ENCODE data around the gene CATSPER3.

The CATSPER3 gene

DNA sequence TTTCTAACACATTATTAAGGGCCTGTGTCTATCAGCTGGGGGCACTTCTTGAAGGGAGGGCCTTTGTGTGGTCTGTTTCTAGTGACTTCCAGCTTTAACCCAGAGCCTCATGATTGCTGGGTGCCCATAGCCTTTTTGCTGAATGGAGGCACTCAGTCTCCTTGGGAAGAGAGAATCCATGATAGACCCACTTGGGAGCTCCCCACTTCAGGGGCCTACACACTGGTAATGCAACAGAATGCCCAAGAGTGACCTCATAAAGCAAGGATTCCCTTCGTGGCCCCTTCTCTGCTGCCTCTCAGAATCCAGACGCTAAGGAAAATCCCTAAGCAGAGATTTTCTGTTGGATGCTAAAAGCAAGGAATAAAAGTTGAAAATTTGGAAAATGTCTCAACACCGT lies at the start of gene CATSPER3:
TSS of gene CATSPER3 (plus strand) at position 301 of the 400 bp plus-strand sequence. CDS start at position 386, 85 bp downstream.
- no peak for DNase-seq

DNA sequence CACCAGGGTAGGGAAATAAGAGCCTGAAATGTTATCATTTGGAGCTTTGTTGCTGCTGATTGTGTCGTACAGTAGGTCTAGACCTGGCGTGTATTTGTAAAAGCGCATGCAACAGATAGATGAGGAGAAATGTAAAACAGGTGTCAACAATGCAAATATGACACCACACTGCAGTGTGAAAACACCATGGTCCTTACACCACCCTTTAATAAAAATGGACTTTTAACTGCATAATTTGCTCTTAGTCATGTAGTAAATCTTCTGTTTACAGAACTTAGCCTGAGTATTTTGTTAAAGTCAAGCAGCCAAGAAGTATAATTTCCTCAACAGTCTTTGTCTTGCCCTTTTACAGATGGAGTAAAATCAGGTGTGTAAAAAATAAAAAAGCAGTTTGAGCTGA lies 48.8 kb upstream of the CATSPER3 start:
- DNase-seq, result no peak

DNA sequence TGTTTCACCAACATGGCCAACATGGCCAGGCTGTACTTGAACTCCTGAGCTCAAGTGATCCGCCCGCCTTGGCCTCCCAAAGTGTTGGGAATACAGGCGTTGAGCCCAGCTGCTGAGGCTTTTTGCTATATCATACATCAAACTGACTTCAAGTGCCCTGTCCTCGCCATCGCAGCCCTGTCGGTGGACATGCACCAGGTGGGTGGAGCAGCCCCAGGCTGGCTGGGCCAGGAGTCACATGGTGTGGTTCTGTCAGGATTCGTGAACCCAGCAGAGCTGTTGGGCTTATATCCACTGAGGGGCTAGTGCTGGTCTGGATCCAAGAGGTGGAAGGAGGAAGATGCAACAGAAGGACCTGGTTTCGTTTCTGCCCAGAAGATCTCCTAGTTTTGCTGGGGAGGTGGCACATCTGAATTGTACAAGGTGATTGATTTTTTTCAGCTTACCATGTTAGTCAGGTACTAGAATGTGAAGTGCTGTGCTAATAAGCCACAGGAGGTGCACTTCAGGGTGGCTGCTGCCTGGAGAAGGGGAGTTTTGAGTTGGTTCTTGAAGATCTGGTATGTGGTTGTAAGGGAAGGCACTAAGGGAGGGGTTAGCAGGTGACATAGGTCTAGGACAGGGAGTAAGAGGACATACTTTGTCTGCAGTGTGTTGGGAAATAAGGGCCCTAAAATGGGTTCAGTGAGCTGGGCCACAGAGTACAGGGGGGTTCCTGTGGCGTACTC lies 46.7 kb upstream of the CATSPER3 start:
- DNase-seq, result no peak

DNA sequence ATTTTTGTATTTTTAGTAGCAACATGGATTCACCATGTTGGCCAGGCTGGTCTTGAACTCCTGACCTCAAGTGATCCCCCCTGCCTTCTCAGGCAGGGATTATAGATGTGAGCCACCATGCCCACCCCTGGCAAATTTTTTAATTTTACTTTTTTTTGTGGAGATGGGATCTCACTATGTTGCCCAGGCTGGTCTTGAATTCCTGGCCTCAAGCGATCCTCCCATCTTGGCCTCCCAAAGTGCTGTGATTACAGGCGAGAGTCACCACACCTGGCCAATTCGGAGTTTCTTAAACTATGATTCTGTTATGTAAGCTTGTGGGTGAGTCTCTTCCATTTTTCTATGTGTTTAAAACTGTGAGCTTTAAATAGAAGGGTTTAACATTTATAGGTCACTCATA lies 35.2 kb upstream of the CATSPER3 start:
- DNase-seq, result no peak

DNA sequence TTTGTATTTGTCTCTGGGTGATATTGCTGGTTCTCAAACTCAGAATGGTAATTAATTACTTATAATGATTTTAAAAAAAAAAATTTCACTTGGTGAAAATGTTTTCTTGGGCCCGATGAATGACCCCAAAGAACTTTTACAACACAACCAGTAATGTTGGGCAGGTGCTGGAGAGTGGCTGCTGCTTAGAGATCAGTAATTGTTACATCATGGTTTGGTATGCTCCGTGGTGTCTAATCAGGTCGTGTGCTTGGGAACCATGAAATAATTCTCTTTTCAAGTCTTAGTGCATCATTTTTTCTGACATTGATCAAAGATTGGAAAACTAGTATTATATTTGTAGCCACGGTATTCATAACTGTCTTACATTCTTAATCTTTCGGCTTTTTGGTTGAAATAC lies 33.5 kb upstream of the CATSPER3 start:
- DNase-seq, result no peak

DNA sequence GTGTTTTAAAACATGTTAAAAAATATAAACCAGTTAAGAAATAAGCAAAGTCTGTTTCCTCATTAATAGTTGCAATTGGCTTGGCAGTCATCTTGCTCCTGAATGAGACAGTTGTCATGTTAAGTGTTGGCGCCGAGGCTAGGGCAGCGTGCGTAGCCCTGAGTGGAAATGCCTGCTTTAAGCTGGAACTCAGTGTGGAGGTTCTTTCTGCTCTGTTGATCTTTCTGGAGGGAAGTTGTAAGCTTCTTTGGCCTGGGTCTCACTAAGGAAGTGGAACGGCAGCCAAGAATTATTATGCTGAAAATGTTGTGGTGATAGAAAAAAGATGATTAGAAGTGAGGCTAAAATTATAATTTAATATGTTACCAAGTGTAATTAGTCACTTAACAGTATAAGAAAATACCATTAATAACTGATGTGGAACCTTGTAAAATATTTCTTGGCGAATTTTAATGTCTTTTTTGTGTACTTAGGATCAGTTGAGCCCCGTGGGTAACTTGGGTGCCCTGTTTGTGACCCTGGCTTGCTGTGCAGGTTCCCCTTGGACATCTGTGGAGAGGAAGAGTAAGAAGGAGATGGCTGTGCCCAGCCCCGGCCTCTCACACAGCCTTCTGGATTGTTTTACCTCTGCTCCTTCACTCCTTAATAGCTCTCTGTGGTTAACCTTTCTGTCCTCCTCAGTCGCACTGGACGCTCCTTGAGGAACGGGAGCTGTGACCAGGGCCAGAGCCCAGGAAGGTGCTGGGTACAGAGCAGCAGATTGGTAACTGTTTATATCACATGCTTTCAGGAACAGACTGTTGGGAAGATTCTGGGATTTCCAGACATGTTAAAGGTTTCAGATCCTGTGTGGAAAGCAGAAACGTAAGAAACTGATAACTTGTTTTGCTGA lies 31.8 kb upstream of the CATSPER3 start:
- no peak for DNase-seq

DNA sequence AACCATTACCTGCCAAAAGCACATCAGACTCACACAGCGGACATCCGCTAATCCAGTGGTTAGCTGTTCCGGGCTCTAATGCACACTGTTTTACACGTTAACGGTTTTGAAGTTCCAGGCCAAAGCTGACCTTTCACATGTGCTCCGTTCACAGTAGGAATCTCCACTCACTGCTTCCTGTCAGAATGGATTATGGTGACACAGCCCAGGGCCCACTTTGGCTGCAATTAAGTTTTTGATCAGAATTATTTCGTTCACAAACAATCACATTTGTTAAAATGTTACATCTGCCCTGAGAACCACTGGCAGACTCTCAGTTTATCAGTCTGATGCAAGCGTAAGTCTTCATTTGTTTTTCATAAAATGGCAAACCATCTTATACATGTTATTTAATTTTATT lies 30.2 kb upstream of the CATSPER3 start:
- DNase-seq, result no peak

DNA sequence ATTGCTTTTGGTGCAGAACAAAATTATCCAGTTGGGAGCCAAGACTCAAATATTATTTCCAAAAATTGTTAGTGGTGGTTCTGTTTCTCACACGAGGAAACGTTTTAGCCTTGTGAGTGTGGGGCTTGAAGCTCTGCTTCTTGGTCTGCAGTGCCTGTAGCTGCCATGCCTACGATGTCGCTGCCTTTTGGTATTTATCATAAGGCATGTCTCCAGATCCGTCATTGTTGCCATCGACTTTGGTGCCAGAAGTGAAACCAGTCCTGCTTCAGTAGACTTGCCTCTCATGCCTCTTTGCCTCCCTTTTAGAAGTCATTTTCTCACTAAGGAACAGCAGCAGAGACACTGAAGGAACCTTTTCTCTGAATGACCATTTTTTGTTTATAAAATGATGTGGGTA lies 29.7 kb upstream of the CATSPER3 start:
- no peak for DNase-seq

DNA sequence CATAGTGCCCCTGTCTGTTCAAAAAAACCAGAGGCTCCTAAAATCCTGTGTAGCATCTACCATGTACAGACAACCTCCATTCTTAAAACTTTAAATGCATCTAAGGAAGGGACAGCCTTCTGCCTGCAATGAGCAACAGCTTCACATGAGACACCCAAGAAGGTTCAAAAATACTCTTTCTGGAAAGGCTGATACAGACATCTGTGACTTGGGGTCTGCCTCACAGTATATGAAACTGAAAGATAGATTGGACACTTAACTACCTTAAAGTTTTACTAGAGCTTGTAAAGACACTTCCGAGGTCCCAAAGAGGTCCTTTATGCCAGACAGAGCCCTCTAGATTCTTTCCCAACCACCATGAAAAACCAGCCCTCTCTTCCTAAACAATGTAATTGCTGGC lies 28.2 kb upstream of the CATSPER3 start:
- DNase-seq, result no peak

DNA sequence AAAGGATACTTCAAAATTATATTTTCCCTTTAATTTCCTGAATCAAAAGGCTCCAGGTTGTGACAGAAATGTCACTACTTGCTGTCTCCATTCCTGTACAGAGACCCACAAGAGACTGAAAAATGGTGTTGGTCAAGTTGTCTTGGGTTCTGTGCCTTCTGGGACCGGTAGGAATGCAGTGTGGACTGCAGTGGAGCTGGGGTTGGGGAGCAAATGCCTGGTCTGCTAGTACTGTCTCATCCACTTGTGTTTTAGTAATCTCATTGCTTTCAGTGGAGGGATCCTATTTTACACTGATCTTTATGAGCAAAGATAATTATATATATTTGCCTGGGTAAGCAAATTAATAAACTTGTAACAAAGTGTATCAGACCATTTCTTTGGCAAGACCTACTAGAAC lies 24.2 kb upstream of the CATSPER3 start:
- DNase-seq, result no peak

DNA sequence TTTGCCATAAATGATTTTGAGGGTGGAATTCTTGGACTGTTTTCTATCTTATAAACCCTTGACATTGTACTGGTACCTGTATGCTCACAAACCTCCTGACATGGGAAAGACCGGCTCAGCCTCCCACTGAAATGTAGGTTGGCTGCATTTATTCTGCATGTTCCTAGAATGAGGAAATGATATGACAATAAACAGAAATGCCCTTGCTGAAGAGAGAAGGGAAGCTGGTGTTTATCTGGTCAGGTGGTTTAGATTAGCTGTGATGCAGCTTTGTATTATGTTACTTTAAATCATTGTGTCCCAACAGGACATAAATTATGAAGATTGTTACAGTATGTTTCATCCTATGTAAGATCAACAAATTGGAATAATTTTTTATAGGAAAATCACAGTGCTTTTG lies 23.1 kb upstream of the CATSPER3 start:
- DNase-seq, result no peak

DNA sequence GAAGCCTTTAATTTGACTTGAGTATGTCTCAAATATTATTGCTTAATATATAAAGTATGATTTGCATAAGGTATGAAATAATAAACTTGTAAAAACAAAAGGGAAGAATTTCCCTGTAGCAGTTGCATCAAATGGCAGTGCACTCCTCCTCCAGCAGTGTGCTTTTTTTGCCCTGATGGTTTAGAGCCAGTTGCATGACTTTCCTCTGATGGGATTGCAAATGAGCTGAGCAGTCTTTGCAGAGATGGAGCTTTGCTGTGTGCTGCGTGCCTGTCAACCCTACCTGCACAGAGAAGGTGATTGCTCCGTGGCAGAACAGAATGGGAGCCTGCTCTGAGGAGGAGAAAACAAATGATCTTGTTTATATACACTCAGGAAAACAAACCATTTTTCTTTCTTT lies 22.7 kb upstream of the CATSPER3 start:
- no peak for DNase-seq

DNA sequence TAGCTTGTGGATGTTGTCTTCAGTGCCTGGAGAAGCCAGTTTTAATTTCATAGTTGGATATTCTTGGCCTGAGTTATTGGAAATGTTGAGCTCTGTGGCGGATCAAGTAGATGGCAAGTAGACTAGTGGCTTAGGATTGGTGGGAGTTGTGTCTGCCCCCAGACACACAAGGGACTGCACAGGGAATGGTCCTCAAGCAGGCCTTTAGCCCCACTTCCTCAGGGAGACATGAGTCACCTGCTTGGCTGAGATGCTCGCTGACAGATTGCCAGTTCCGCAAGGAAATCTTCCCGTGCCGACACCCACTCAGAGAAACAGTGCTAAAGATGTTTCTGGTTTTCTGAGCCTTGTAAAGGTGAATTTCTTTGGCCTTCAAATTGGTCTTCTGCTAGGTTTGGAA lies 18.8 kb upstream of the CATSPER3 start:
- no peak for DNase-seq

DNA sequence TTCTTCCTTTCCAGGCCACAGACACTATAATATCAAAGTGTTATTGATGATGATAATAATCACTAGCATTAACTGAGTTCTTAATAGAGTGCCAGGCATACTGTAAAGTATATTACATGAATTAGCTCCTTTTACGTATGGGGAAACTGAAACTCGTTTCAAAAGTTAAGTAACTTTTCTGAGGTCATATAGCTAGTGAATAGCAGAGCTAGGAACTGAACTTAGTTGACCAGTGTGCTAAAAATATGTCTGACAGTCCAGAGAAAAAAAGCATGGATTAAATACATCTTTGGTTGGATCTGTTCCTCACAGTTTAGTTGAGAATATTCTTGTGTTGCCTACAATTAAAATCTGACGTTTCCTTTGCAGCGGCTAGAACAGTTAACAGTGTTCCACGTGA lies 18.4 kb upstream of the CATSPER3 start:
- DNase-seq, result no peak

DNA sequence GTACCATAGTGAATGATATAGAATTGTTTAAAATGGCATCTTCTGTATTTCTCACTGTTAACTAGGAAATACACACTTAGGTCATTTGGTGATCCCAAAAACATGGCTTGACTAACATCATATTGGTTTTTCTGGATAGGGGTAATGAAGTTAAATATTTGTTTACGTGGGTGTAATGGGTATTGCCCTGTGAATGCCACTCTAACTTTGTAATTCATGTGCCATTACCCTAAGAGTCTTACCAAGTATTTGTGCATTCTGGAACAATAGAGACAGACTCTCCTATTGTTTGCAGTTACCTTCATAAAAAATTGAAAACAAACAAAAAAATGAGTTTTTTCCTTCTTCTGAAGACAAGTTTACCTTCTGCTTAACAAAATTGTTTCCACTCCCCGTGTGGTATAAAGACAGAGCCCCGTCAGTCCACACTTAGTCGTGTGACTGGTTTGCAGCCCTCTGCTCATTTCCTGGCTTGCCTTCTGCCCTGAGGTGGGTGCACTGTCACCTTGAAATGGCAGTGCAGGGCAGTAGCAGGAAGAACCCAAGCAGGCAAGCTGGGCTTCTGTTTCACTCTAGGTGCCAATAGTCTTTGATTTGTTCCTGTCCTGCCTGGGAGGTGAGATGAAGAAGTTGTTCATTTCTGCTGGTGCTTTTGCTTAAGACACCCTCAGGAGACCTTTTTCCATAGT lies 9.6 kb upstream of the CATSPER3 start:
- no peak for DNase-seq

DNA sequence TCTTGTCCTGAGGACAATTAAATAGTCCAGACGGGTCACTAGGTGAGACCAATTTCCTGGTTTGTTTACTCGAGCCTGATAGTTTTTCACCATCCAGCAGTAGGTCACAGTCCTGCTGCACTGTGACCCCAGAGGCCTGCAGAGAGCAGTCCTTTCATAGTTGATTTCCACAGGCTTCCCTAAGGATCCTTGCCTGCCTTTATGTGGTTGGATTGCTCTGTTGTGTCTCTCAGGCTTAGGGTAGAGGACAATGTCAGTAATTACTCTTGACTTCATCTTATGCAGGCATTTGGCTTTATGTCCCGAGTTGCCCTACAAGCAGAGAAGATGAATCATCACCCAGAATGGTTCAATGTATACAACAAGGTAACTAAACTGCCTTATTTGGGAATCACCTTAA lies 9.0 kb upstream of the CATSPER3 start:
- DNase-seq, result no peak

DNA sequence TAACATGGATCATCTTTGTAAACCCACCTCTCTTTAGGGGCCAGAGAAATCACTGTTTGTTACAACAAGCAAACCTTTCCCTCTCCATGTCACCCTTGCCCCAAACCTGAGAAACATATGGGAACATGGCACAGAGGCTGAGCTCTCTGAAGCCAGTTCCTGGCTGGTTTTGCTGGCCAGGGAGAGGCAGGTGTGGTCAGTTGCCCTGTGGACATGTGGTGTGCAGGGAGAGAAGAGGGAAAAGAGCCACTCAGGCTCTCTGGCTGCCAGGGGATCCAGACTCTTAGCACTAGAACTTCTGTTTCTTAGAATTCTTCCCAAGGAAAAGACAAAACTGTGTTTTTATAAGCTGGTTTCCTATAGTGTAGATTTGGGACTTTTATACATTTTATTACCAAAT lies 4.6 kb upstream of the CATSPER3 start:
- DNase-seq, result no peak

DNA sequence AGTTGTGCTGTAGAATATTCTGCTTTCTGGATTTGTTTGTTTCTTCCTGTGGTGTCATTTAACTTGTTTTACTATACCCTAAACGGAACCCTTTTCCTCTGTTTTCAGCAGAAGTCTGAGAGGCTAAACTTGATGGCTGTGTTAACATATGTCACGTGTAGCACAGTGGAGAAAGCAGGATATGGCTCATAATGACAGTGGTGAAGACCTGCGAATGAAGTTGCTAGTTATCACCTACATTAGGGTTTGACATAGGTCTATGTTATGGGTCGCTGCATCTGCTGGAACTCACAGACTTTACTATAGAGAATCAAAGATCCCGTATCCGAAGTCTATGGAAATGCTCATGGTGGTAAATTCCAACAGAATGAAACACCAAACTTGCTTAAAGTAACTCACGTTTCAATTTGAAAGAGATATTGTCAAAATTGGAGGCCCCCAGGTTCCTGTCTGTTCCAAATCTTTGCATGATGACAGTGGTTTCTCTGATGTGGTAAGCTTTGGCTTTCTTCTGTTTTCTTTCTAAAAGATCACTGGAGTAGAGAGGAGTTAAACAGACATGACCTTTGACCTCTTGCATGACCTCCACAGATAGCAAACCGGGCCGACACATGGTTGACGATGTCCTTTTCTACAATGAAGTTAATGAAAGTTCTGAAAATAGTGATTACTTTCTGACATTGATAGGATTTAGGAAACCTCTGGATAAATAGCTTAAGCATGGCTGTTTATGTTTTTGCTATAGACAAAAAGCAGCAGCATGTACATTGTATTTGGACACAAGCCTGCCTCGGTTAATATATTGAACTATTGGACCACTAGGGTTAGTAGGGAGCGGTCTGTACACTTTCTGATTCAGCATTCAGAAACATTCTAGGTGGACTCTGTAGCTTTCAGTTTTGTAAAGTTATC lies 3.1 kb upstream of the CATSPER3 start:
- no peak for DNase-seq

DNA sequence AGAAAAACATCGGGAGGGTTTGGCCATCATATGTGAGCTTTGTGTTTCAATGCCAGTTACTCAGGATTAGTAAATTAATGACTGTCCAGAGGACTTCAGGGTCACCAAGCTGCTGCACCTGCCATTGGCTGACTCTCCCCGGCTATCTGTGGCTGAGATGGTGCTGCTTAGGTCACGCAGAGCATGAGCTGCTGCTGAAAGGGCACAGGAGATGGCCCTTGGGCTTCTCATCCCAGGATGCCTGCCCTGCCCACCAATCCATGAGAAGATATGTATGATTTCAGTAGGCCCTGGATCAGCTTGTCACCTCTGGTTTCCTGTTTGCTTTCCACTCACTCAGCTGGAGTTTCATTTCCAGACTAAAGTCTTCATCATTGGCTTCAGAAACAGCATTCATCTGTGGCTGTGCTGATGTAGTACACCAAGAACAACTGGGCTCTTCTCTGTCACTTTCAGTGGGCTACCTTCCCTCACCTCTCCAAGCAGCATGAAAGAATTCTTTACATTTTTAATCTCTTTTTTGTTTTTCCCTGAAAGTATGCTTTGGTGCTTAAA lies 2.4 kb upstream of the CATSPER3 start:
- DNase-seq, result no peak

DNA sequence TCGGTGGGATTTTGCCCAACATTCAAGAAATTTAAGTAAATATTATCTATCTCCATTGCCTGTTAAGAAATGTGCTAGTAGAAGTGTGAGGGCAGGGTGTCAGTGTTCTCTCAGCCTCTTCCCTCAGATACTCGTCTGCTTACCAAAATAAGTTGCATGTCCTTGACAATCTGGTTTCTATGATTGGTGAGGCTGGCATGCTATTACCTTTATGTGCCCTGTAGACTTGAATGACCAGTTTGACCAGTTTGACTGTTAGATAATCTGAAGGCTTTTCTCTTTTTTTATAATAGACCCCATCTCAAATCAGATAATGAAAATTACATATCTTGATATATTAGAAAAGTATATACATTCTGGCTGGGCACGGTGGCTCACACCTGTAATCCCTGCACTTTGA lies 348 bp downstream of the CATSPER3 start:
- DNase-seq, result no peak

DNA sequence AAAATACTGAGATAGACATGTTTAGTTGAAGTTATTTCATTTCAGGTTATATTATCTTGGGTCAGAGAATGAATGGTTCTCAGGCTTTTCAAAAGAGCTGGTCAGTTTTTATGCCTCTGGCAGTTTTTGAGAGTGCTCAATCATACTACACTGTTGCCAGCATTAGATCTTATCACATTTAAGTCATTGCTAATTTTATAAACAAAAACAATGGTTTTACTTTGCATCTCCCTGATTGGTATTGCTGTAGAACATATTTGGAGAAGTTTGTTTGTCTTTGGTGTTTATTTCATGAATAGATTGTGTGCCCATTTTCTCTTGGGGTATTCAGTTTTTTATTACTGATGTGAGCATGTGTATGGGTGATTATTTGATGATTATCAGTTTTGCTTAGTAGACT lies 1.5 kb downstream of the CATSPER3 start:
- no peak for DNase-seq

DNA sequence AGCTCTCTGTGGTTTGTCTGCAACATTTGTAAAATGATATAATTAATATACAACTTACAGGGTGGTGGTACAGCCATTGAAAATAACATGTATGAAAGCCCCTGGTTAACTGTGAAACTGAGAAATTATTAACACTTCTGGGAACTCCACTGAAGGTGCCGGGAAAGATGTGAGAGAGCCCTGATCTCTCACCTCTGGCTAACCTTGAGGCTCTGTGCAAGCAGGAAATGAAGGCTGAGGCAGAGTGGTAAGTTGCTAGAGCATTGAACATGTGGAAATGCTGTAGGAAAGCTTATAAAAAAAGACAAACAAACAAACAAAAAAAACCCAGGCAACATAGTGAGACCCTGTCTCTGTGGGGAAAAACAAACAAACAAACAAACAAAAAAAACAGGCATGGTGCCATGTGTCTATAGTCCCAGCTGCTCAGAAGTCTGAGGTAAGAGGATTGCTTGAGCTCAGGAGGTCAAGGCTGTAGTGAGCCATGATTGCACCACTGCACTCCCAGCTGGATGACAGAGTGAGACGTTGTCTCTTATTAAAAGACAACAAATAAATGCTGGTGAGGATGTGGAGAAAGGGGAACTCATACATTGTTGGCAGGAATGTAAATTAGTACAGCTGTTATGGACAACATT lies 7.5 kb downstream of the CATSPER3 start:
- DNase-seq, result no peak
